Measurements from ENCODE around the gene LMOD1.

LMOD1 gene

GRCh38 chr1:201848230-201848629 lies 98.1 kb downstream of the LMOD1 start:
- in situ Hi-C loops (cut with HindIII; ENCODE audit: low pct_unique_long_range_greater_than_20kb, low sequenced_read_pairs): no loop called here
- DNase-seq (ENCODE audit: low read depth in 1 of 2, low spot score in 1 of 2): no peak
- no peak for TF ChIP-seq JUND (IDR thresholded peaks at IDR 0.05; ENCODE audit: low read depth)

GRCh38 chr1:201847150-201847549 lies 99.2 kb downstream of the LMOD1 start:
- no peak for DNase-seq (ENCODE audit: low read depth in 1 of 2, low spot score in 1 of 2)
- no peak for TF ChIP-seq JUND (IDR thresholded peaks at IDR 0.05; ENCODE audit: low read depth)
- in situ Hi-C loops (cut with HindIII; ENCODE audit: low pct_unique_long_range_greater_than_20kb, low sequenced_read_pairs): no loop called here

All from T47D (cell line).